Loucy (cell line): Measurements from ENCODE around the gene ASIC2.

Experiments
- H2AFZ ChIP-seq: fragments of 200-600 bp; sonication (generic); 2 replicates; pipeline ENCODE4 v1.6.0; 2016; ENCODE audit warnings: antibody characterized with exemption, mild to moderate bottlenecking, low read length, moderate library complexity
- H3F3A ChIP-seq: fragments of 200-600 bp; 2 replicates; pipeline ENCODE4 v1.6.0; 2016; ENCODE audit warnings: antibody characterized with exemption, low read depth, mild to moderate bottlenecking
- H3K27me3 ChIP-seq: fragments of 200-600 bp; sonication (generic); 2 replicates; pipeline ENCODE4 v1.6.1; 2014; ENCODE audit warnings: low read length, mild to moderate bottlenecking; ENCODE audit not compliant: insufficient read depth, poor library complexity, severe bottlenecking
- H3K36me3 ChIP-seq: fragments of 200-600 bp; sonication (generic); 2 replicates; pipeline ENCODE4 v1.6.1; 2016; ENCODE audit warnings: low read length; ENCODE audit not compliant: insufficient read depth
- H3K4me1 ChIP-seq: fragments of 200-600 bp; sonication (generic); 2 replicates; pipeline ENCODE4 v1.5.1; 2014; ENCODE audit warnings: low read length, mild to moderate bottlenecking; ENCODE audit not compliant: insufficient read depth, poor library complexity, severe bottlenecking
- H3K4me2 ChIP-seq: fragments of 200-600 bp; sonication (generic); 2 replicates; pipeline ENCODE4 v1.6.0; 2014; ENCODE audit warnings: antibody characterized with exemption, low read length, low read depth, mild to moderate bottlenecking; ENCODE audit not compliant: poor library complexity, severe bottlenecking
- H3K4me3 ChIP-seq: fragments of 200-600 bp; sonication (generic); 2 replicates; pipeline ENCODE4 v1.5.1; 2014; ENCODE audit warnings: low read length, mild to moderate bottlenecking, mixed read lengths; ENCODE audit not compliant: poor library complexity, severe bottlenecking
- H3K79me2 ChIP-seq: fragments of 200-600 bp; sonication (generic); 2 replicates; pipeline ENCODE4 v1.6.1; 2014; ENCODE audit warnings: low read length; ENCODE audit not compliant: insufficient read depth
- H3K9ac ChIP-seq: fragments of 200-600 bp; sonication (generic); 2 replicates; pipeline ENCODE4 v1.6.0; 2014; ENCODE audit warnings: mild to moderate bottlenecking, low read depth, low read length, moderate library complexity; ENCODE audit not compliant: poor library complexity, severe bottlenecking
- H3K9me2 ChIP-seq: fragments of 200-600 bp; sonication (generic); replicated peaks from 2 replicates; pipeline ENCODE4 v1.6.1; 2016; ENCODE audit warnings: low read depth, low read length, mixed read lengths
- H3K9me3 ChIP-seq: fragments of 200-600 bp; sonication (generic); 2 replicates; pipeline ENCODE4 v1.6.1; 2014; ENCODE audit warnings: mild to moderate bottlenecking, antibody characterized with exemption, low read length, low read depth; ENCODE audit not compliant: insufficient read depth
- H4K20me1 ChIP-seq: fragments of 200-600 bp; sonication (generic); 2 replicates; pipeline ENCODE4 v1.6.0; 2014; ENCODE audit warnings: antibody characterized with exemption, low read length, mild to moderate bottlenecking; ENCODE audit not compliant: insufficient read depth, poor library complexity, severe bottlenecking
- CTCF ChIP-seq: fragments of 200-600 bp; sonication (generic); conservative IDR thresholded peaks from 2 replicates; pipeline ENCODE4 v1.5.1; 2014; ENCODE audit warnings: mild to moderate bottlenecking, antibody characterized with exemption, low read length
- EZH2phosphoT487 ChIP-seq: fragments of 200-600 bp; IDR thresholded peaks from 2 replicates; pipeline ENCODE4 v1.6.1; 2018; ENCODE audit warnings: antibody characterized with exemption, mild to moderate bottlenecking, moderate library complexity, borderline replicate concordance

The ASIC2 gene

GRCh38 chr17:33288954-33289353 lies 4.1 kb downstream of the ASIC2 start:
- H3K9ac ChIP-seq = no peak overlapping the region
- no peaks in the 10 kb centered on the region for H3K27me3 ChIP-seq
- no peaks in the 10 kb centered on the region for H3F3A ChIP-seq
- H3K4me2 ChIP-seq = no peak overlapping the region
- TF ChIP-seq CTCF (no peak), EZH2phosphoT487 (no peak)
- H3K9me2 ChIP-seq = no peaks in the 10 kb centered on the region
- no peaks in the 10 kb centered on the region for H3K4me1 ChIP-seq
- H3K9me3 ChIP-seq = no peaks in the 10 kb centered on the region; the same call in 1 of the 2 replicates
- no peaks in the 10 kb centered on the region for H3K79me2 ChIP-seq
- no peak overlapping the region for H2AFZ ChIP-seq
- no peak overlapping the region for H3K4me3 ChIP-seq
- H4K20me1 ChIP-seq = no peaks in the 10 kb centered on the region
- no peaks in the 10 kb centered on the region for H3K36me3 ChIP-seq

DNA sequence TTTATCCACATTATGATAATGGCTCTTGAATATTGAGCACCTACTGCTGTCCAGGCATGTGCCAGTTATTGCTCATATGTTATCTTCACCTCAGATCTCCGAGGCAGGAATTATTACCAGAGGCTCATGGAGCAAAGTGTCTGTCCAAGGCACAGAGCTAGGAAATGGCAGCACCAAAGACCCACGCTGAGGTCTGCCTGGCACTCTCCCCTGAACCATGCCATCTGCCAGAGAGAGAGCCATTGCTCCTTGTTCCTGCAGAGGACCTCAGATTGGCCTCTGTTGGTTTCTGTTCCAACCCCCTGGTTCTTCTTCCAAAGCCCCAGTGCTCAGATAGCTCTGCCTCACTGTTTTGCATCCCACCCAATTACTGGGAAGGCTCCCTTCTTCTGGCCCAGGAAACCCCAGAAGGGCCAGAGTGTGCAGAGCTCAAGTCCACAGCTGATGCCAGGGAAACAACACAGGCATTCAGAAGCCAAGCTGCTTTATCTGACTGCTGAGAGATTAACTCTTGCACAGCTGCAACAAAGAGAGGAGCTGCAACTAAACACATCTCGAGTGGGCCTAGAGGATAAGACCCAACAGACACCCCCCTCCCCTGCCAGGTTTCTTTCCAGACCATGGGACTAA lies 5.9 kb downstream of the ASIC2 start:
- H3K4me2 ChIP-seq = no peak overlapping the region
- no peak overlapping the region for H3K4me3 ChIP-seq
- H3K9me2 ChIP-seq = no peaks in the 10 kb centered on the region
- no peaks in the 10 kb centered on the region; the same call in 1 of the 2 replicates for H3K9me3 ChIP-seq
- H3K9ac ChIP-seq = no peak overlapping the region
- H2AFZ ChIP-seq = no peak overlapping the region
- no peaks in the 10 kb centered on the region for H4K20me1 ChIP-seq
- H3K36me3 ChIP-seq = no peaks in the 10 kb centered on the region
- H3K4me1 ChIP-seq = no peaks in the 10 kb centered on the region
- no peaks in the 10 kb centered on the region for H3K27me3 ChIP-seq
- H3K79me2 ChIP-seq = no peaks in the 10 kb centered on the region
- TF ChIP-seq CTCF (no peak), EZH2phosphoT487 (no peak)
- H3F3A ChIP-seq = no peaks in the 10 kb centered on the region

DNA sequence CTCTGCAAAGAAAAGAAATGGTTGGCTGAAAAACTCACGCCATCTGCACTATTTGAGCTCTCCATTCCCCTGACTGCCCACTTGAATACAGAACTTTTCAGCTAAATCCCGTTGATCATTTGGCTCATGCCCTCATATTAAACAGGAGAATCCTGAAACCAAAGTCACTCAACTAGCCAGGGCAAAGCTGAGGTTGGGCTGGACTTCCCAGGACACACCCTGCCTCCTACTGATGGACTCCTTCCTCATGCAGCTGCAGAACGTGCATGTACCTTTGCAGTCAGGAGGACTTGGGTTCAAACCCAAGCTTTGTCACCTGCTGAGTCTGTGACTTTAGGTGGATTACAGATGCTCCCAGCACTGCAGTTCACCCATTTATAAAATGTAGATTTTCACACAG lies 7.7 kb downstream of the ASIC2 start:
- Histone ChIP-seq H2AFZ (no peak overlapping the region), H3K79me2 (no peaks in the 10 kb centered on the region), H3K4me2 (no peak overlapping the region), H3K36me3 (no peaks in the 10 kb centered on the region), H3F3A (no peaks in the 10 kb centered on the region), H3K27me3 (no peaks in the 10 kb centered on the region), H3K9me3 (no peaks in the 10 kb centered on the region; the same call in 1 of the 2 replicates), H3K4me1 (no peaks in the 10 kb centered on the region), H3K9me2 (no peaks in the 10 kb centered on the region), H4K20me1 (no peaks in the 10 kb centered on the region), H3K4me3 (no peak overlapping the region), H3K9ac (no peak overlapping the region)
- no peak for TF ChIP-seq EZH2phosphoT487
- no peak for TF ChIP-seq CTCF
